Hematopoietic multipotent progenitor cell treated with erythropoietin and hydrocortisone succinate and interleukin-3 and kit ligand, for 6 days (in vitro differentiated cells): Measurements from ENCODE around the gene ZNF654.
A peak's percentile ranks its signal among the peaks of the same experiment; 100 is the strongest.
"Not testable (repeated sequence)": the region's sequence is repeated elsewhere in the genome, so short reads cannot be mapped to it uniquely, and the experiment has no call there.

Source experiments
- DNase-seq: peaks from one replicate; pipeline ENCODE4 v3.0.0-alpha.2; 2015

ZNF654 gene

DNA sequence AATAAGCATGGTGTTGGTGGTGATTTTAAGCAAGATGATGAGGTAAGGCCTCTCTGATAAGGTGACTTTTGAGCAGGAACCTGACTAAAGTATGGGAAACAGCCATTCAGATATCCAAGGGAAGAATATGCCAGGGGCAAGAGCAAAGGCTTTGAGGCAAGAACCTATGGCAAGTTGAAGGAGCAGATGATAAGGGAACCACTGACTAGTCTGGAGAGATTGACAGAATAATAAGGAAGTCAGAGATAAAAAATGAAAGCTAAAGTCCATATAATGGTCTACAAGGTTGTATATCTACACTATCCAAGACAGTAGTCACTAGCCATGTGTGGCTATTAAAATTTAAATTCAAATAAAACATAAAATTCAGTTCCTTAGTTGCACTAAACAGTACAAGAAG, 88.2 kb downstream of the ZNF654 start:
- DNase-seq = peak; percentile 36

DNA sequence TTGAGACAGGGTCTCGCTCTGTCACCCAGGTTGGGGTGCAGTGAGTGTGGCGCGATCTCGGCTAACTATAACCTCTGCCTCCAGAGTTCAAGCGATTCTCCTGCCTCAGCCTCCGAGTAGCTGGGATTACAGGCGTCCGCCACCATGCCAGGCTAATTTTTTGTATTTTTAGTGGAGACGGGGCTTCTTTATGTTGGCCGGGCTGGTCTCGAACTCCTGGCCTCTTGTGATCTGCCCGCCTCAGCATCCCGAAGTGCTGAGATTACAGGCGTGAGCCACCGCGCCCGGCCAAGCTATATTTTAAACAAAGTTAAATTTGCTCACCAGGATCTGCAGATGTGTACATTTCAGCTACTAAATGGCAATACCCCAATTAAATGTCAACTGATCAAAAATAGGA, 89.6 kb downstream of the ZNF654 start:
- no peak for DNase-seq

DNA sequence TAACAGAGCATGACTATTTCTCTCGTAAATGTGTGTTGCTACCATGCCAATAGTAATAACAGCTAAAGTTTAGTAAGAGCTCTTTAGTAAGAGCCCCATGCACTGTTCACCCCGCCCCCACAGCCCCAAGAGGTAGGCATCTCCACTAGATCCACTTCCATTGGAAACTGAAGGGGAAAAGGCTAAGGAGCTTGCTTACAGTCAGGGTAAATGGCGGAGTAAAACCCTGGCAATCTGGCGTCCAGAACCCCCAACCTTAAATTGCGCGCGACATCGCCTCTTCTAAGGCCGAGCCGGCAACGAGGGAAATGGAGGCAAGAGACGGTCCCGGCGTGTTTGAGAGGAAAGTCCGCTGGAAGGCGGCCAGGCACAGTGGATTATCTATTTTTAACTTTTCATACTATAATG, 90.0 kb downstream of the ZNF654 start:
- peak; percentile 81 for DNase-seq

DNA sequence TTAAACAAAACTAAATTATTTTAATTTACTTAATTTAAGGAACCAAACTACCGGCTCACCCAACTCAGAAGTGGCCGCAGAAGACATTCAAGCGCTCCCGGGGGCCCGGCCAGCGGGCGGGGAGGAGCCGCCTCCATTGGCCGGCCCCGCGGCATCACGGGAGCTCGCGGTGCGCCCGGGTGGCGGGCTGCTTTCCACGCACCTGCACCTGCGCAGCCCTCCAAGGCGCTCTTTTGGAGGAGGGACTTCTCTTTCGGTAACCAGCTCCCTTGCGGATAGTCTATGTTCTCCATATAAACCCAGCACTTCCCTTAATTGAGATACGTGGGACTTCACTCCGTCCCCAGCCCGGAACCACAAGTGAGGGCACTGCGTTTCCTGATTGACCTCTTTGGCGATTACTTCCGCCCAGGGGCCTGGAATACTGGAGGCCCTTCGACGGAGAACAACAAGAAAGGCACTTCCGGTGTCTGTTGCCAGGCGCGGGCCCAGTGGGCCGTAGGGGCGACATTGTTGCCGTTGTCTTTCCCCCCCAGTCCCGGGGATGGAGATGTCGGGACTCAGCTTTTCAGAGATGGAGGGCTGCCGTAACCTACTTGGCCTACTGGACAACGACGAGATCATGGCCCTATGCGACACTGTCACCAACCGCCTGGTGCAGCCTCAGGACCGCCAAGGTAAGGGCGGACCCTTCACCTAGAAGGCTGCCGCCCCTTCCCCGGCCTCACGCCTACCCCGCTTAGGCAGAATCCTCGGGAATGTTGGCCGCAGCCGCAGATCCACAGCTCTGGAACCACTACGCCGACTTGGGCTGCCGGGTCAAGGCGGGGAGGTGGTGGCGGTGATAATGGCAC, 90.7 kb downstream of the ZNF654 start, which contains the start of gene C3orf38:
C3orf38 (plus strand) TSS at position 451 of the 854 bp plus-strand sequence; CDS start at position 545, 94 bp downstream.
- peak; percentile 96 for DNase-seq

DNA sequence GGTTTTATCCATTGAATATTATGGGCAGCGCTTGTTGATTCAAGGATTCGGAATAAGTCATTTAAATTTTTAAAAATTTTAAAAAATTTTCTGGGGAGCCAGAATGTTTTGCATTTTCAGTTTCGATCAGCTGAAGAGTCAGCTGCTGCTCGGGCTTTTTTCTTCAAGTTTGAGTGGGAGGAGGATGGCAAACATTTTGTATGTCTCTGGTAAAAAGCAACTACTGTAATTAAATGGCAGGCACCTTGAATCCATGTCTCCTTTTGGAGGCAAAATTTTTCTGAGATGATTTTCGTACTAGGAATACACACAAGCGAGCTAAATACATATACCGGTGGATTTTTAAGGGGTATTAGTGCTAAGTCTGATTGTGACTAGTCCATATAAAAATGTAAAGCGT, 91.3 kb downstream of the ZNF654 start:
- peak; percentile 57 for DNase-seq

DNA sequence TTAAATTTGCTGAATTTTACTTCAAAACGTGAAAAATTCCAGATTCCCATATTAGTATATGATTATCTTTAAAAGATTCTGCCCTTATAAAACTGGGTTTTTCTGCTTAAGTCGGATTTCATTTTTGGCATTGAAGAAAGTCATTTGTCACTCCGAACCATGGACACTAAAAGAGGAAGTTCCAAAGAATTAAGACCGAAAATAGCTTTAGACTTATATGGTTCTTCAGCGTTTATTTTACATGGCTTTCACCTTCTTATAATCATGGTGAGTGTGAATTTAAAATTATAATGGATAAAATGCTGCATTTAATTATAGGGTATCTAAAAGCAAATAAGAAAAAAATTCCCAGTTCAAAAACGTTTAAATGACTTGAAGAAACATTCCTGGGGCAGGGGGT, 91.8 kb downstream of the ZNF654 start:
- peak; percentile 61 for DNase-seq

DNA sequence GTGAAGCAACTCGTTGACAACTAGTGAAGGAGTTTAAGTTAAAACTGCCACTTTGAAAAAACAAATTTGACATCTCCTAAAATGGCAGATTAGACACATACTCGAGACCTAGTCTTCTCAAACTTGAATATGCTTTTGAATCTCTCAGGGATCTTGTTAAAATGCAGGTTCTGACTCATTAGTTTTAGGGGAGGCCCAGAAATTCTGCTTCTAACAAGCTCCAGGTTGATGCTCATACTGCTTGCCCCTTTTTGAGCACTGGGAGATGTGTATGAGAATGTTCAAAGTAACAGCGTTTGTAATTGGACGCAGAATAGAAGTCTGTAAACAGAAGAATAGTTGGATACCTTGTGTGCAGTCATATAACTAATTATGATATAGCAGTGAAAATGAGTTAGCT, 92.3 kb downstream of the ZNF654 start:
- peak; percentile 26 for DNase-seq

DNA sequence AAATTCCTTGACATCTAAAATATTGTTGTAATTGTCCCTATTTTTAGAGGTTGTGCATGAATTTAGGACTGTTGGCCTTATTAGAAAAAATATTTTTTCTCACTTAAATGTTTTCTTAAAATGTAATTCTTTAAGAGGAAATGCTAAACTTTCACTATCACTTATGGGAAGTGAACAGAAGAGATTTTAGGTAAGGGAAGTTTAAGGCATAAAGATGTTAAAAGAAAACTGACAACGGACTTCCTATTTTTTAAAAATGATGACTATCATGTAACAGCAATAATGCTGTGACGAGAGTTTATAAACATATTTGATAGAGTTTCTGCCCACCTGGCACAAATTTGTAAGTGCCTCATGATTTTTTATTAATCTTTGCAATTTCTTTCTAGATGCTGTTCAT, 93.8 kb downstream of the ZNF654 start:
- no peak for DNase-seq

DNA sequence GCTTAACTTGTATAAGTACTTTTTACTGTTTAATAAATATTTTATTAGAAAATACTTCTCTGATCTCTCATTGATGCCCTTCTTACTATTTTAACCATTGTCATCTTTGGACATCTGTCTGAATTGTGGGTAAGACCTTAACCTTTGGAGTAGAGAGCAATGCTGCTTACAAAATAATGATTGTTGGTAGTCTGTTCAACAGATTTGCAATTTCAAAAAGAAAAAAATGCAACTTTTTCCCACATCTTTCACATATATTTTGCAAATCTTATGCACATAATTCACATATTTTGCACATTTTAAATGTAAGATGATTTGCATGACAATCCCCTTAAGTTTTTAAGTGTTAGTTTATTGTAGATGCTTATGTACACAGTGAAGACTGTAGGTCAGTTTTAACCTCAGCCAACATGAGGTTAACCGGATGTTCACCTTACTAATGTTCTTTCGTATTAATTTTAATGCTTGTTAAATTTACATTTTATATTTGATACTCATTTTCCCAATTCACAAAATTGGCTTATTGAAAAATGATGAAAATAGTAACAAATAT, 107.4 kb downstream of the ZNF654 start:
- DNase-seq = no peak

DNA sequence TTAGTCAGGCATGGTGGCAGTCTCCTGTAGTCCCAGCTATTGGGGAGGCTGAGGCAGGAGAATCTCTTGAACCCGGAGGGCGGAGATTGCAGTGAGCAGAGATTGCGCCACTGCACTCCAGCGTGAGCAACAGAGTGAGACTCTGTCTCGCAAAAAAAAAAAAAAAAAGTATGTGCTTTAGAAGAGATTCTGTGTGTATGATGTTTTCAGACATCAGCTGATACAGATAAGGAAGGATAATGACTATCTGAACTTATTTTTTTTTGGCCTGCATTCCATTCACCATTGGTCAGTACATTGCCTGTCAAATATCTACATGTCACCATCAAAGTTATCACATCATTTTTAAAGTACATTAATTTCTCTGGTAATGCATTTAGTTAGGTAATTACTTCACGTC, 108.1 kb downstream of the ZNF654 start:
- no peak for DNase-seq

DNA sequence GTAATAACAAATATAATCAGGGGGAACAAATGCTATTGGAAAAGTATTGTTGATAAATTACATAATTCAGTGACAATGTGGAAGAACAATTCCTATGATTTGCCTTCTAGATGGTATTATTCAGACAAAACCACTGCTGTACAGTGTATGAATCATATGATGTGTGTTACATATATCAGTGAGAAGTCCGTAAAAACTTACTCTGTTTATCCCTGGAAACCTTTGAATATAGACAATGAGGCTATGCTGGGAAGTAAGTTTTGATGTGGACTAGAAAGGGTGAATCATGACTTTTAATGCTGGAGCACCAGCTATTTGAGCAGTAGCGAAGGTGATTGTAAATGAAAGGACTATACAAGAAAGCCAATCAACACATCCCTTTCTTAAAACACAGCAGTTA, 108.6 kb downstream of the ZNF654 start:
- DNase-seq = no peak

DNA sequence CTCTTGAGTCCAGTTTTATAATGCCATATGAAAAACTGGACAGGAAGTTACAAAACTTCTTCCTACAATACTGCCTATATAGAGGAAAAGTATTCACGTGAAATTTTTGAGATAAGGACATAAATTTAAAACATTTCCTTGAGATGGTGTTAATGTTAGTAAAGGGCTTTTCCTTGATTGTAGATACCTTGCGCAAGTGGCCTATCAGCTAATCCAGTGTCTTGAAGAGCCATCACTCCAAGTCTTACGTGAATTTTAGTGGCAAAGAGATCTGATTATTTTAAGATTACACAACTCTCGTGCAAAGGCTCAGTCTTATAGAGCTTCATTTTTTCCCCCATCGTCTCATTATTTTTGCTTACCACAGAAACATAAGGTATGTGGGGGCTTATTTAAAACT, 109.1 kb downstream of the ZNF654 start:
- no peak for DNase-seq

DNA sequence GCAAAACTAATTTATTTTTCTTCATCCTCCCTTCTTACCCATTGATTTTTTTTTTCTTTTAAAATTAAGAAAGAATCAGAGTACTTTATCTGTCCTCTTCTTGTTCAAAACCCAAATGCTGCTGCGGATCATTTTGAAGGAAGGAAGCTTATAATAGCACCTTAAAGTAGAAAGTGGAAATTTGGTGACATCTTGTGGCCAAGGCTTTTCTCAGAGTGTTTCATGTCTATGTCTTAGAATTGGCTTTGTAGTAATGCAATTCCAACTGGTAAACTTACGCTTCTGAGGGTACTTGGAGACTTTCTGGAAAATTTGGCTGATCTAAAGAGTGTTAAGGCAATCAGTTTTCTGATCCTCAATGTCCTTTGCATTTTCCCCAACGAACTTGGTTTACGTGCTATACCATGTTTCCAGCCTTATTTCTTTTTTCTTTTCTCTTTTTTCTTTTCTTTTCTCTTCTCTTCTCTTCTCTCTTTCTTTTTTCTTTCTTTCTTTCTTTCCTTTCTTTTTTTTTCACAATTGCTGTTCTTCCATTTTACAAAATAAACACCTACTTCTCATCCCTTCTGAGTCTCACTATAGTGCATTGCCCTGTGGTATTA, 121.4 kb downstream of the ZNF654 start:
- peak; percentile 82 for DNase-seq

DNA sequence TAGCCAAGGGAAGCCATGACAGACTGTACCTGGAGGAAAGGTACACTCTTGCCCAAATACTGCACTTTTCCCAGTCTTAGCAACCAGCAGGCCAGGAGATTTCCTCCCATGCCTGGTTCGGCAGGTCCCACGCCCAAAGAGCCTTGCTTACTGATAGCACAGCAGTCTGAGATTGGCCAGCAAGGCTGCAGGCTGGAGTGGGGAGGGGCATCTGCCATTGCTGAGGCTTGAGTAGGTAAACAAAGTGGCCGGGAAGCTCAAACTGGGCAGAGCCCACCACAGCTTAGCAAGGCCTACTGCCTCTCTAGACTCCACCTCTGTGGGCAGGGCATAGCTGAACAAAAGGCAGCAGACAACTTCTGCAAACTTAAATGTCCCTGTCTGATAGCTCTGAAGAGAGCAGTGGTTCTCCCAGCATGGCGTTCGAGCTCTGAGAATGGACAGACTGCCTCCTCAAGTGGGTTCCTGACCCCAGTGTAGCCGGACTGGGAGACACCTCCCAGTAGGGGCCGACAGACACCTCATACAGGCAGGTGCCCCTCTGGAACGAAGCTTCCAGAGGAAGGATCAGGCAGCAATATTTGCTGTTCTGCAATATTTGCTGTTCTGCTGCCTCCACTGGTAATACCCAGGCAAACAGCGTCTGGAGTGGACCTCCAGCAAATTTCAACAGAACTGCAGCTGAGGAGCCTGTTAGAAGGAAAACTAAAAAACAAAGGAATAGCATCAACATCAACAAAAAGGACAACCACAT, 123.3 kb downstream of the ZNF654 start:
- DNase-seq = not testable (repeated sequence)

DNA sequence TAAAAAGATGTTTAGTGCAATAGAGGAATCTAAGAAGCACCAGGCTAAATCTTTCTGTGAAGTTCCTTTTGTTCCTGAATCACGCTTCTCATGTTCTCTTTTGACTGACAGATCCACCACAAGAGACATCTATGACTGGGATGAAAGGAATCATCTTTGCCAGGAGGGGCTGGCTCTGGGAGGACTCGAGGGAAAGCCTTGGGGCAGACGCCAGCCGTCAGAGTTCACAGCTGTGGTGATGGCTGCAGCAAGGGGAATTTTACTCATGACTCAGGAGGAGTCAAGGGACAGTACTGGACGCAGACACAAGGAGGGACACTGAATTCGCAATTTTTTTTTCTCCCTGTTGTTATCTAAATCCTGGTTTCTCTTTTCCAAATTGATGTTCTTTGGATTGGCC, 129.4 kb downstream of the ZNF654 start:
- no peak for DNase-seq

DNA sequence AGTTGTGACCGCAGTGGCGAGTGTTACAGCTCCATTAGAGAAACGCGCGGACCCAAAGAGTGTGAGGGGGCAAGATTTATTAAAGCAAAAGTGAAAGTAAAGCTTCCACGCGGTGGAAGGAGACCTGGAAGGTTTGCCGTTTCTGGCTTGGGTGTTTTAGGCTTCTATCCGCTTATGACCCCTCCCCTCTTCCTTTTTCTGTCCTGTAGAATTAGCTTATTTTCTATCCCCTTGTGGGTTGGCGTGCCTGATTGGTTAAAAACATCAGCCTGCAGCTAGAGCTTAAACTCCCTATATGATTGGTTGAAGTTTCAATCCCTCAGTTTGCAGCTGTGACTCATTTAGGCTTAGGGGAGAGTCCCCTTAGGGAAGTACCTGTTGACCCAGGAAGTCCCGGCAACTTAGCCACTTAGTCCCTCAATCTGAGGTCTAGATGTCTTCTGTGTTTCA, 130.3 kb downstream of the ZNF654 start:
- no peak for DNase-seq

DNA sequence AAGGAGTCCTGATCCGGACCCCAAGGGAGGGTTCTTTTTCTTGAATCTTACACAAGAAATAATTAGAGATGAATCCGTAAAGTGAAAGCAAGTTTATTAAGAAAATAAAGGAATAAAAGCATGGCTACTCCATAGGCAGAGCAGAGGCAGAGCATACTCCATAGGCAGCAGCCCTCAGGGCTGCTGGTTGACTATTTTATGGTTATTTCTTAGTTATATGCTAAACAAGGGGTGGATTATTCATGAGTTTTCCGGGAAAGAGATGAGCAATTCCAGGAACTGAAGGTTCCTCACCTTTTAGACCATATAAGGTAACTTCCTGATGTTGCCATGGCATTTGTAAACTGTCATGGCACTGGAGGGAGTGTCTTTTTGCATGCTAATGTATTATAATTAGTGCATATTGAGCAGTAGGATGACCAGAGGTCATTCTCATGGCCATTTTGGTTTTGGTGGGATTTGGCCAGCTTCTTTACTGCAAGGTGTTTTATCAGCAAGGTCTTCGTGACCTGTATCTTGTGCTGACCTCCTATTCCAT, 132.9 kb downstream of the ZNF654 start:
- no peak for DNase-seq

DNA sequence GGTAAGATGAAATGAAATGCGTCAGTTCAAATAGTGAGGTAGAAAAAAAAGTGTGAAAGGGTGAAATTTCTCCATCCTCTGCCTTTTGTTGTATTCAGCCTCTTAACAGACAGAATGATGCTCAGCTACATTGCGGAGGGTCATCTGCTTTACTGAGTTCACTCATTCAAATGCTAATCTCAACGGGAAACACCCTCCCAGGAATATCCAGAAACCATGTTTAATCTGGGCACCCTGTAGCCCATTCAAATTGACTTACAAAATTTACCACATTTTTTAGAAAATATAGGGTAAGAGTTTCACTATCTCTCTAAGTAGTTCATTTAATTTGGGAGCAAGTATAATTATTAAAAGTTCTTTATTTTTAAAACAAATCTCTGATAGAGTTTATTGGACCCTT, 133.6 kb downstream of the ZNF654 start:
- no peak for DNase-seq
